K562 (cell line): Measurements from ENCODE around the gene PALLD. TPM values are rescaled to one million over a fixed set of nuclear protein-coding genes. Genes with fewer than 3 reads are reported as not detected.
A peak's percentile ranks its signal among the peaks of the same experiment; 100 is the strongest.

Experiments used
- ATAC-seq: fragments of 200-7000 bp; cut with Tn5 transposase; 3 replicates; pipeline ENCODE4 v1.9.1; 2020; ENCODE audit warnings: moderate library complexity
- BruUV-seq: library from RNA; stranded (reverse); fragments of 400-500 nt; replicated peaks from 2 replicates; lab custom pipeline; 2021; lab: Mats Ljungman, UMichigan
- CTCF ChIA-PET: fragments of 300-600 bp; formaldehyde crosslinking; extraction: SDS; loops from one replicate; lab custom pipeline; 2021; ENCODE audit warnings: low intra/inter-chr PET ratio; lab: Yijun Ruan, JAX
- POLR2A ChIA-PET: fragments of 300-600, 350-650 bp; sonication (Branson Sonifier 250); formaldehyde crosslinking; extraction: SDS; loops from one replicate; lab custom pipeline; 2021; ENCODE audit warnings: antibody characterized with exemption, inconsistent platforms; lab: Yijun Ruan, JAX
- DNase-seq, 4 experiments: peaks; one replicate each; pipeline versions ENCODE4 v3.0.0 to v3.0.0-alpha.2; 2011 to 2018; ENCODE audit warnings: low spot score in 3 of 4, mixed read lengths in 3 of 4; ENCODE audit errors: extremely low read depth in 1 of 4
- FAIRE-seq: peaks from 2 replicates; lab custom pipeline; 2011; peaks lifted over from hg19 to GRCh38; lab: Jason Lieb, UNC
- H2AFZ ChIP-seq: 2 replicates; pipeline ENCODE4 v1.6.0; 2011; ENCODE audit warnings: low read depth, low read length, control low read depth, inconsistent platforms
- H3K27ac ChIP-seq: fragments of 200-600 bp; 3 replicates; pipeline ENCODE4 v1.8.0; 2011; ENCODE audit warnings: low read depth, mild to moderate bottlenecking, control low read depth, inconsistent platforms, low read length, moderate library complexity, mixed read lengths; ENCODE audit errors: extremely low read depth
- H3K27me3 ChIP-seq, 2 experiments: fragments of 300-600 bp in 1 of 2; 2 replicates in 1 of 2; 3 replicates in 1 of 2; pipeline versions ENCODE4 v1.6.0 to v1.8.0; 2011; ENCODE audit warnings: inconsistent platforms in 2 of 2, low read length in 2 of 2, mild to moderate bottlenecking in 1 of 2, mixed read lengths in 1 of 2, moderate library complexity in 1 of 2; ENCODE audit not compliant: control insufficient read depth in 2 of 2, insufficient read depth in 2 of 2
- H3K36me3 ChIP-seq: fragments of 300-600 bp; 3 replicates; pipeline ENCODE4 v1.8.0; 2011; ENCODE audit warnings: mild to moderate bottlenecking, low read length, inconsistent platforms; ENCODE audit not compliant: control insufficient read depth, insufficient read depth
- H3K4me1 ChIP-seq, 2 experiments: fragments of 200-600 bp in 1 of 2; replicated peaks in 1 of 2; 2 replicates in 1 of 2; 3 replicates in 1 of 2; pipeline versions ENCODE4 v1.5.1 to v1.8.0; 2011; ENCODE audit warnings: inconsistent platforms in 2 of 2, low read length in 2 of 2, mild to moderate bottlenecking in 1 of 2, mixed read lengths in 1 of 2, moderate library complexity in 1 of 2; ENCODE audit not compliant: control insufficient read depth in 2 of 2, insufficient read depth in 2 of 2
- H3K4me2 ChIP-seq: 2 replicates; pipeline ENCODE4 v1.6.1; 2011; ENCODE audit warnings: low read length, control low read depth, inconsistent platforms, mixed read lengths; ENCODE audit not compliant: insufficient read depth
- H3K4me3 ChIP-seq: fragments of 200-600 bp; sonication (generic), shearing (Covaris generic); 2 replicates; pipeline ENCODE4 v1.5.1; 2016; ENCODE audit warnings: control low read depth, inconsistent platforms
- H3K79me2 ChIP-seq: fragments of 200-600 bp; 3 replicates; pipeline ENCODE4 v1.8.0; 2011; ENCODE audit warnings: low read length, inconsistent platforms; ENCODE audit not compliant: control insufficient read depth, insufficient read depth
- H3K9ac ChIP-seq, 2 experiments: 2 replicates each; pipeline versions ENCODE4 v1.6.0 to v1.6.1; 2011; ENCODE audit warnings: low read depth in 2 of 2, low read length in 2 of 2, control low read depth in 1 of 2, inconsistent platforms in 1 of 2, mild to moderate bottlenecking in 1 of 2, mixed read lengths in 1 of 2; ENCODE audit not compliant: insufficient read depth in 1 of 2
- H3K9me1 ChIP-seq: one replicate; pipeline ENCODE4 v1.6.0; 2011; ENCODE audit warnings: inconsistent platforms, mild to moderate bottlenecking, low read length, moderate library complexity; ENCODE audit not compliant: control insufficient read depth, insufficient read depth
- H3K9me3 ChIP-seq: replicated peaks from 2 replicates; pipeline ENCODE4 v1.5.1; 2011; ENCODE audit warnings: low read depth, low read length, inconsistent platforms; ENCODE audit not compliant: control insufficient read depth, insufficient read depth
- H4K20me1 ChIP-seq: replicated peaks from 2 replicates; pipeline ENCODE4 v1.6.1; 2011; ENCODE audit warnings: low read length, inconsistent platforms, mixed read lengths; ENCODE audit not compliant: control insufficient read depth, insufficient read depth
- FOSL1 ChIP-seq: fragments of 200-800 bp; sonication (Bioruptor generic); conservative IDR thresholded peaks from 2 replicates; pipeline ENCODE4 v1.6.1; 2016; ENCODE audit warnings: missing genetic modification characterization, missing compliant biosample characterization
- MEIS2 ChIP-seq: fragments of 450-650 bp; IDR thresholded peaks from 2 replicates; pipeline ENCODE4 v1.6.1; 2014; ENCODE audit warnings: mild to moderate bottlenecking; ENCODE audit not compliant: partially characterized antibody
- NFIC ChIP-seq: fragments of 450-650 bp; IDR thresholded peaks from 2 replicates; pipeline ENCODE4 v1.6.1; 2017; ENCODE audit warnings: mild to moderate bottlenecking, inconsistent platforms
- SRF ChIP-seq, 2 experiments: fragments of 250-450, 450-650 bp in 1 of 2; sonication (Bioruptor Pico) in 1 of 2; sonication (generic) in 1 of 2; formaldehyde crosslinking; IDR thresholded peaks; 2 replicates each; pipeline versions ENCODE4 v1.5.0 to v1.5.1; 2020 to 2022; ENCODE audit warnings: mild to moderate bottlenecking in 1 of 2, missing genetic modification reagents in 1 of 2
- ZC3H11A ChIP-seq: IDR thresholded peaks from 2 replicates; pipeline ENCODE4 v1.6.1; 2012; ENCODE audit warnings: low read depth, low read length, improper control_type of control experiment
- WGBS: fragments of 100-300 bp; shearing (Covaris generic); methylation state at CpG from one replicate; pipeline ENCODE4 v1.1.6; 2016; ENCODE audit warnings: low coverage, mixed read lengths; ENCODE audit not compliant: insufficient coverage; ENCODE audit errors: missing lambda C conversion rate; 5-methylcytosine and 5-hydroxymethylcytosine counted together
- in situ Hi-C: fragments of 300-500 bp; cut with MboI; formaldehyde crosslinking; loops from 4 replicates; pipeline ENCODE4 v1.15.0; 2018; ENCODE audit warnings: inconsistent platforms, mixed read lengths
- intact Hi-C: fragments of 100-400 bp; cut with micrococcal nuclease; formaldehyde crosslinking; loops from 2 replicates; pipeline ENCODE4 v1.14.2; 2022
- polyA plus RNA-seq, 8 experiments: library from polyadenylated mRNA; depleted of rRNA in 4 of 8; stranded (reverse) in 5 of 8; unstranded in 3 of 8; fragments of >200 nt; fragmentation: Nextera tagmentation in 2 of 8; fragmentation: Illumina TruSeq in 1 of 8; extraction: Ambion mirVana in 2 of 8; extraction: Trizol in 1 of 8; gene quantifications; 2 replicates each; pipeline versions ENCODE4 v1.2.1 to v1.2.3, GENCODE V29; 2011 to 2014; ENCODE audit warnings: inconsistent platforms in 1 of 8, missing spikeins in 1 of 8
- total RNA-seq, 7 experiments: library from RNA; depleted of rRNA in 6 of 7; stranded (reverse); fragments of >200 nt in 6 of 7; fragmentation: Illumina TruSeq in 2 of 7; extraction: Trizol in 2 of 7; gene quantifications; 2 replicates each; pipeline versions ENCODE4 v1.2.1 to v1.2.3, GENCODE V29; 2011 to 2021; ENCODE audit warnings: low replicate concordance in 1 of 7
- TF ChIP-seq, protein P1 (sequence below), 2 experiments: IDR thresholded peaks in 1 of 2; conservative IDR thresholded peaks in 1 of 2; 2 replicates each; pipeline ENCODE4 v1.6.1; 2016; ENCODE audit warnings: low read depth in 2 of 2, mild to moderate bottlenecking in 1 of 2, missing compliant biosample characterization in 1 of 2, missing genetic modification characterization in 1 of 2, moderate library complexity in 1 of 2
- TF ChIP-seq, protein P2 (sequence below): fragments of 200-800 bp; sonication (Bioruptor generic); IDR thresholded peaks from 2 replicates; pipeline ENCODE4 v1.6.1; 2017; ENCODE audit warnings: missing genetic modification characterization, missing compliant biosample characterization

PALLD gene
- total and polyA plus RNA-seq, 9 of the 15 experiments (the other 6 are each of a cell fraction or from before 2014, with no cell fraction given), result 0.01 to 0.35 (median 0.06) TPM; not detected in 3

DNA sequence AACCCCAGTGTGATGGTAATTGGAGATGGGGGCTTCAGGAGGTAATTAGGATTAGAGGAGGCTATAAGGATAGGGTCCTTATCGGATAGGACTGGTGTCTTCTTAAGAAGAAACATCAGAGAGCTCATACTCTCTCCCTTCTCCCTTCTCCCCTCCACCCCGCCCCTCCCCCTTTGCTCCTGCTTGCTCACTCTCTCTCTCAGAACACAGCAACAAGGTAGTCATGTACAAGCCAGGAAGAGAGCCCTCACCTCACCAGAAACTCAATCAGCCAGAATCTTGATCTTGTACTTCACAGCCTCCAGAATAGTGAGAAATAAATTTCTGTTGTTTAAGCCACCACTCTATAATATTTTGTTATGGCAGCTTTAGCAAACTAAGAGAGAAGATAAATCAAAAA lies 21.1 kb upstream of the PALLD start:
- POLR2A ChIA-PET, result no interaction called here
- in situ Hi-C loops, result no loop called here
- no peak for ATAC-seq

DNA sequence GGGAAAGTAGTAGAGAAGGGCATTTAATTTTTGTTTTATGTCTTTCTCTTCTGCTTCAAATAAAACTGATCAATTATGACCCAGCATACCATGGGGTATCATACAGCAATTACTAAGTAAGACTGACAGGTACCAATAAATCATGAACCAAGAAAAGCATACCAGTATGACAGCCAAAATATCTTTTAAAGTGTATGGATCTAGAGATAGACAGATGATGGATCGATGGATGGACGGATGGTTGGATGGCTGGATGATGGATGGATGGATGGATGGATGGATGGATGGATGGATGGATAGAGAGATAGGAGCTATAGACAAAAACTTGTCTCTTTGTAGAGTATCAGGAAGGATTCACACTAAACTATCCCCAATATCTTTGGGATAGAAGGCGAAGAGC lies 18.0 kb upstream of the PALLD start:
- Histone ChIP-seq H3K4me1 (peaks cover 4 to 7% of the 10 kb centered on the region in 2 experiments; a peak in 1 of 5 replicates), H3K4me2 (no peak overlapping the region), H3K27ac (no peak overlapping the region), H3K36me3 (no peaks in the 10 kb centered on the region), H3K27me3 (no peaks in the 10 kb centered on the region), H4K20me1 (no peaks in the 10 kb centered on the region), H3K4me3 (no peak overlapping the region), H3K9me3 (0 out of 2 replicates have a peak, but pooled peaks cover 2% of the 10 kb centered on the region), H3K9ac (no peak overlapping the region), H3K9me1 (no peaks in the 10 kb centered on the region), H2AFZ (no peak overlapping the region), H3K79me2 (no peaks in the 10 kb centered on the region)
- peak; percentile 30 for TF ChIP-seq MEIS2
- TF ChIP-seq, protein P1, sequence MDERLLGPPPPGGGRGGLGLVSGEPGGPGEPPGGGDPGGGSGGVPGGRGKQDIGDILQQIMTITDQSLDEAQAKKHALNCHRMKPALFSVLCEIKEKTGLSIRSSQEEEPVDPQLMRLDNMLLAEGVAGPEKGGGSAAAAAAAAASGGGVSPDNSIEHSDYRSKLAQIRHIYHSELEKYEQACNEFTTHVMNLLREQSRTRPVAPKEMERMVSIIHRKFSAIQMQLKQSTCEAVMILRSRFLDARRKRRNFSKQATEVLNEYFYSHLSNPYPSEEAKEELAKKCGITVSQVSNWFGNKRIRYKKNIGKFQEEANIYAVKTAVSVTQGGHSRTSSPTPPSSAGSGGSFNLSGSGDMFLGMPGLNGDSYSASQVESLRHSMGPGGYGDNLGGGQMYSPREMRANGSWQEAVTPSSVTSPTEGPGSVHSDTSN (CRISPR knock-in tag; IDR thresholded peaks at IDR 0.05; ENCODE audit: low read depth), result no peak
- TF ChIP-seq, protein P1 (tag; conservative IDR thresholded peaks at IDR 0.05; ENCODE audit: low read depth), result peak; percentile 57
- no peak for TF ChIP-seq SRF (CRISPR knock-in tag; IDR thresholded peaks at IDR 0.05)
- DNase-seq (no peak), ATAC-seq (no peak), FAIRE-seq (no peak)
- intact Hi-C loops, result no loop called here
- POLR2A ChIA-PET, result no interaction called here
- in situ Hi-C loops, result no loop called here
- CTCF ChIA-PET, result no interaction called here
- 65% methylated on average over 3 of the region's 3 CpGs for WGBS
- no TSS peak for BruUV-seq

More for the DNA sequence above, 21.1 kb upstream of the PALLD start:
- CTCF ChIA-PET, result interaction anchor here (1.3 kb wide), 1 partner anchor 7 kb away, joined by 3 read pairs; no protein-coding TSS in a partner anchor
- Histone ChIP-seq H3K27me3 (no peaks in the 10 kb centered on the region), H3K9me3 (0 out of 2 replicates have a peak, but pooled peaks cover 2% of the 10 kb centered on the region), H3K4me1 (peaks cover 0 to 7% of the 10 kb centered on the region in 2 experiments; a peak in 1 of 5 replicates), H3K79me2 (no peaks in the 10 kb centered on the region), H3K36me3 (no peaks in the 10 kb centered on the region), H4K20me1 (no peaks in the 10 kb centered on the region), H3K4me2 (no peak overlapping the region), H3K9me1 (no peaks in the 10 kb centered on the region), H3K9ac (no peak overlapping the region), H3K4me3 (no peak overlapping the region), H3K27ac (no peak overlapping the region), H2AFZ (no peak overlapping the region)
- intact Hi-C loops, result no loop called here
- DNase-seq (peak in 1 of 4 experiments; percentile 47), FAIRE-seq (no peak)
- no TSS peak for BruUV-seq
- no peak for TF ChIP-seq ZC3H11A
- TF ChIP-seq, protein P2, sequence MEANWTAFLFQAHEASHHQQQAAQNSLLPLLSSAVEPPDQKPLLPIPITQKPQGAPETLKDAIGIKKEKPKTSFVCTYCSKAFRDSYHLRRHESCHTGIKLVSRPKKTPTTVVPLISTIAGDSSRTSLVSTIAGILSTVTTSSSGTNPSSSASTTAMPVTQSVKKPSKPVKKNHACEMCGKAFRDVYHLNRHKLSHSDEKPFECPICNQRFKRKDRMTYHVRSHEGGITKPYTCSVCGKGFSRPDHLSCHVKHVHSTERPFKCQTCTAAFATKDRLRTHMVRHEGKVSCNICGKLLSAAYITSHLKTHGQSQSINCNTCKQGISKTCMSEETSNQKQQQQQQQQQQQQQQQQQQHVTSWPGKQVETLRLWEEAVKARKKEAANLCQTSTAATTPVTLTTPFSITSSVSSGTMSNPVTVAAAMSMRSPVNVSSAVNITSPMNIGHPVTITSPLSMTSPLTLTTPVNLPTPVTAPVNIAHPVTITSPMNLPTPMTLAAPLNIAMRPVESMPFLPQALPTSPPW (CRISPR knock-in tag), result peak; percentile 55
- no peak for TF ChIP-seq NFIC
- no peak; the same call in 1 of the 2 replicates for TF ChIP-seq FOSL1 (tag)
- WGBS, result 0% methylated on average over 1 of the region's 2 CpGs
